Measurements from ENCODE around the gene FRY.

Gene FRY

GRCh38 chr13:32265726-32266125, 234.2 kb downstream of the FRY start:
- no peak for DNase-seq

GRCh38 chr13:32266130-32266529, 234.6 kb downstream of the FRY start:
- DNase-seq = no peak

- peak in 2 of 4 experiments; percentile 5 to 34 for DNase-seq
Observed at GRCh38 chr13:32267836-32268439, 236.4 kb downstream of the FRY start.

- peak in 1 of 4 experiments; percentile 9 for DNase-seq
Observed at GRCh38 chr13:32272021-32272683, 240.6 kb downstream of the FRY start.

- no peak for DNase-seq
Observed at GRCh38 chr13:32277839-32278238, 246.3 kb downstream of the FRY start.

- DNase-seq = peak in 2 of 4 experiments; percentile 20 to 23
Observed at GRCh38 chr13:32278426-32278825, 246.9 kb downstream of the FRY start.

- no peak for DNase-seq
Observed at GRCh38 chr13:32281096-32281495, 249.5 kb downstream of the FRY start.

- DNase-seq = no peak
Observed at GRCh38 chr13:32282096-32282711, 250.6 kb downstream of the FRY start.

GRCh38 chr13:32284927-32285632, 253.5 kb downstream of the FRY start:
- no peak for DNase-seq

- DNase-seq = no peak
Observed at GRCh38 chr13:32285633-32285965, 254.0 kb downstream of the FRY start.

GRCh38 chr13:32297206-32297605, 265.6 kb downstream of the FRY start:
- DNase-seq = no peak

GRCh38 chr13:32298695-32299094, 267.1 kb downstream of the FRY start:
- DNase-seq = no peak

GRCh38 chr13:32299893-32300292, 268.3 kb downstream of the FRY start:
- no peak for DNase-seq

- no peak for DNase-seq
Observed at GRCh38 chr13:32300406-32300805, 268.8 kb downstream of the FRY start.

- DNase-seq = no peak
Observed at GRCh38 chr13:32300920-32301319, 269.3 kb downstream of the FRY start.

GRCh38 chr13:32302461-32302860, 270.9 kb downstream of the FRY start:
- DNase-seq = no peak

GRCh38 chr13:32305646-32306045, 274.1 kb downstream of the FRY start:
- DNase-seq = no peak

- peak in 2 of 4 experiments; percentile 46 to 49 for DNase-seq
Observed at GRCh38 chr13:32309312-32310133, 277.9 kb downstream of the FRY start.

- peak; percentile 48 to 72 (median 62) for DNase-seq
Observed at GRCh38 chr13:32310134-32310706, 278.6 kb downstream of the FRY start.

- no peak for DNase-seq
Observed at GRCh38 chr13:32311188-32311897, 279.8 kb downstream of the FRY start.

All from suppressor macrophage (primary cell).